Stimulated activated CD4-positive, alpha-beta T cell treated with anti-CD3 and anti-CD28 coated beads, TNF-alpha, amount 100 ng/mL, for 1 hour (primary cell): ENCODE data around the gene SCN3A.

Experiments used
- DNase-seq, 3 donors: peaks; one replicate each; pipeline ENCODE4 v3.0.0-alpha.2; 2020; ENCODE audit warnings: low read depth in 3 of 3, low spot score in 1 of 3

Gene SCN3A

DNA sequence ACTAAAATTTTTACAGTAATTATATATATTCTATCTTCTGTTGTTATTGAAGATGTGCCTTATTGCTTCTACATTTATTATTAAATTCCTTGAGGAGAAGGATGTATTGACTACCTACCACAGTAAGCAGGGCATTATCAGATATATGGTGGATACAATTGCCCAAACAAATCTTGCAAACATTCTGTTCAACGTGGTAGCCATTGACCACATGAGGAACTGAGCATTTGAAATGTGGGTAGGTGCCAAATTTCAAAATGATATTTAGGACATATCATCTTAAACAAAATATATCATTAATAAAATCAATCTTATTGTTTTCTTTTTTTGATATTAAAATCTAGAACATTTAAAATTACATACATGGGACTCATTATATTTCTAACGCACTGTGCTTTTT is 11.1 kb downstream of the SCN3A start:
- DNase-seq, result no peak

GRCh38 chr2:165191096-165191728 is 12.6 kb downstream of the SCN3A start:
- DNase-seq, result no peak

DNA sequence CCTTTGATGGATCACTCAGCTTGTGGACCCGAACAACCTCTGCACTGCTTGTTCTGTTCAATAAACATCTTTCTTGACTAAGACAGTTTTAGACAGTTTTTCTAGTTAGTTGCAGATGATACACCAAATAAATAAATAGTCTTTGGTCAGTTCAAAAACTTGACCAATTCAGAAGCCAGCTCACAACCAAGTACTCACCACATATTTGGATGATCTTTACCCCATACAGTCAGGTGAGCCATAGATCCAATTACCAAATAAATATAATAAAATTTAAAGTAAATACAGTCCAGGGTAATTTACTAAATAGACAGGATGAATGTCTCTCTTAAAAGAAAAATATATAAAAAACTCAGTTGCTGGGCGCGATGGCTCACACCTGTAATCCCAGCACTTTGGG is 18.2 kb downstream of the SCN3A start:
- no peak for DNase-seq

DNA sequence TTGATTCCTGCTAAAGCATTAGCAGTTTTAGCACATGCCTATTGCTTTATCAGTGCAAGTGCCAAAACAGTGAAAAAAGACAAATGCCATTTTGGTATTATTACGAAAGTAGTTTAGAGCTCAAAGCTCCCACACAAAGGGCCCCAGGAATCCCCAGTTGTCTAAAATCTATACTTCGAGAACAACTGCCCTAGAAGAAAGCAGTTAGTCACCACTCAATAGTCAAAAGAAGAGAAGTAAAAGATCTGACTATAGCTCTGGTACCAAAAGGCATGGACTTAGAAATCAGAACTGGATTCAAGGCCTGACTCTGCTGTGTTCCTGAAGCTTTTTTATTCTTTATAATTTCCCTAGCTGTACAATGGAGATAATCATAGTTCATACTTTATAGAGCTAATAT is 21.8 kb downstream of the SCN3A start:
- no peak for DNase-seq

DNA sequence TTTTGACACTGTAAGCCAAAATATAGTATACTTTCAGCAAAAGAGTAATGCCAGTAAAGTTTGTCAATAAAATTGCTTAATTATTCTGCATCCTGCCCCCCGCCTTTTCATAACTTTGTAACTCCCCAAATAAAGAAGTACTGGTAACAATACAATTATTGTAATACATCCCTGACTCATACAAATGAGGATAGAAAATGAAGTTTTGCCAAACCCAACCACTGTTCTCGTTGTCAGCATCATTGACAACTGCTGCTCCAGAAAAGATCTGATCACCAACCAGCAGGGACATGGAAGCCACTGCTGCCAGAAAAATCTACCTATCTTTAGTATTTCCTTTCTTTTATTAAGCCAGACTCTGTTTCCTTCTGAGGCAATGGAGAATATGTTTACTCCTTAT is 27.1 kb downstream of the SCN3A start:
- DNase-seq, result no peak

GRCh38 chr2:165173215-165173614 is 30.6 kb downstream of the SCN3A start:
- no peak for DNase-seq

DNA sequence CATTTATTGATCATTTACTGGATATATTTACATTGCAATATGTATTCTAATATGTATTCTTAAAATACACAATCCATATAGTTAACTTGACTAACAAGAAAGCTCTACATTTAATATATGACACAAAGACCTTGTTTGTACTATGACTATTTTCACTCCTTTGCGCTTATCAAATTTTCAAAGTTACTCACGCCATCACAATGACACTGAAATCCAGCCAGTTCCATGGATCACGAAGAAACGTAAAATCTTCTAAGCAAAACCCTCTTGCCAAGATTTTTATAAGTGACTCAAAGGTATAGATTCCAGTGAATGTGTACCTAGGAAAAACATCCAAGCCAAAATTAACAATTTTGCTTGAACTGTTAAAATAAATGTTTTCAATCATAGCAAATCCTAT is 39.6 kb downstream of the SCN3A start:
- no peak for DNase-seq

DNA sequence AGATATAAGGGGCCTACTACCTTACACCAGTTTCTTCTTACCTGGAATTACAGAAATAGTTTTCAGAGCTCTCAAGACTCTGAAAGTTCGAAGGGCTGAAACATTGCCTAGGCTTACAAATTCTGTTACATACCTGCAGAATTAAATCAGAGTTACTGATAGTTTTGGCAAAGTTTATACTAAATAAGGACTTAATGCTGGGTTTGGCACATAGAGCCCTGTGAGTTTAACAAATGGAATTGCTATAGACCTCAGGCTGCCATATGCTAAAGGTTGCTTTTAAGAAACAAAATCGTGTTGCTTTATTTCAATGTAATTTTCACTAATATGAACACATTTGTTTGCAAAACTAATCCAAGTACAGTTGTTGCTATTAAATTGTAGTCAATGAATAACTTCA is 40.1 kb downstream of the SCN3A start:
- DNase-seq, result no peak

- no peak for DNase-seq
Measured at GRCh38 chr2:165162466-165162865, 41.4 kb downstream of the SCN3A start.

- DNase-seq, result no peak
Measured at GRCh38 chr2:165161510-165161909, 42.3 kb downstream of the SCN3A start.

GRCh38 chr2:165157160-165157559 is 46.7 kb downstream of the SCN3A start:
- no peak for DNase-seq

- no peak for DNase-seq
Measured at GRCh38 chr2:165155152-165155551, 48.7 kb downstream of the SCN3A start.

- DNase-seq, result no peak
Measured at GRCh38 chr2:165149439-165149838, 54.4 kb downstream of the SCN3A start.

DNA sequence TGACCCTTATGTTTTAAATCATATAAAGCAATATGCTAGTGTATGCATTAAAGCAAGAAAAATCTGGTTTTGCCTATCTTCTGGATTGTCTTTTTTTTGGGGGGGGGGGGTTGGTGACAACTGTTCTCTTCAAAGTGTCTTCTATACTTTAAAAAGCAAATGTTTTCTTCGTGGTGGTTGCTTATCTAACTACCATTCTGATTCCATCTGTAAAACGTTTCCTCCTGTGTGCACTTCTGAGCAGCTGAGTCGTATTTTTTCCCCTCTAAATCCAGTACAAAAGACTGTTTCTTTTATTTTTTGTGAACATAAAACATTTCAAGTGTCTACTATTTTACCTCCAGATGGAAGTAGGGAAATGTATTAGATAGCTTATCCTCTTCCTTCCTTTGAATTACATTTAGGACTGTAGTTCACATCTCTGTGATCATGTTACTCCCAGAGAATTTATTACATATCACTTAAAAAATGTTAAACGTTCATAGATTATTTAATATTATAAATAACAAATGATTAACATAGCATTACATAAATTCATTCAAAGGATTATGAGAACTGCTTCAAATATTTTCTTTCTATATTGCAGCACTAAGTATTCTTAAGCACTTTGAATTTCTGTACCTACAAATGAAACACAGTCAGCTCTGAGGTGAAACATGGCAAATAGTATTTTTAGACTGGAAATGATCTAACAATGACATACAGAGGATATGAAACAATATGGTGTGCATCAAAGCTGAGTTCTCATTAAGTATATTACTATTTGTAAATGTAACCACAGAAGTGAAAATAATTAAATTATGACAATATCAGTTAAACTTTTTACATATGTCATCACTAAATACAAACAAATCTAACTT is 56.4 kb downstream of the SCN3A start:
- no peak for DNase-seq

GRCh38 chr2:165144315-165144714 is 59.5 kb downstream of the SCN3A start:
- DNase-seq, result no peak

DNA sequence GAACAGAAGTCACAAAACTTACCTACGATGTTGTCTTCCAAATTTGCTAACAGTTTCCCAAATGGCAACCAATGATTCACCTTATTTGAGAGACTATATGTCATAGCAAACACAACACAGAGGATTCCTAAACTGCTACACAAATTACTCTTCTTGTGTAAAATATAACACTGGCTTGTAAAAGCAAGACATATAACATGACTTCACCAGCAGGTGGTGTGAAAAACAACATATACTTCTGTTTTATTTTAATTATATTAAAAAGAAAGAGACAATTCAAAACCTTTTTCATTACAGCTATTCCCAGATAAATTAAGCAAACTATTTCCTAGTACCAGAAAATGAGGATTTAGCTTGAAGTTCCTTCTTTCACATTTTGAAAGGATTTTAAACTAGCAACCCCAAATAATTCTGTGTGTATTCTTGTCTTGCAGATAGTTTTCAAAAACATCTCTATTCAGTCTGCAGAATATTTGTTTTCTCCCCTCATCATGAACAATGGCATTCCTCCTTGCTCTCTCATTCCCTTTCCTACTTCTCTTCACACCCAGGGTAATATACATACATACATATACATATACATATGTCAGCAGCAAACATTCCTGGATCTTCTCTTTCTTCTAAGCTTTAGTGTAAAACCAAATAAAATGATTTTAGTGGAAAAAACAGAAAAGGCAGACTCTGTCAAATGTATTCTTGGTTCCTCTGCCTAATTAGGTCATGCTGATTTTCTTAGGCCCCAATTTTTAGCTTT is 62.1 kb downstream of the SCN3A start:
- DNase-seq, result no peak

DNA sequence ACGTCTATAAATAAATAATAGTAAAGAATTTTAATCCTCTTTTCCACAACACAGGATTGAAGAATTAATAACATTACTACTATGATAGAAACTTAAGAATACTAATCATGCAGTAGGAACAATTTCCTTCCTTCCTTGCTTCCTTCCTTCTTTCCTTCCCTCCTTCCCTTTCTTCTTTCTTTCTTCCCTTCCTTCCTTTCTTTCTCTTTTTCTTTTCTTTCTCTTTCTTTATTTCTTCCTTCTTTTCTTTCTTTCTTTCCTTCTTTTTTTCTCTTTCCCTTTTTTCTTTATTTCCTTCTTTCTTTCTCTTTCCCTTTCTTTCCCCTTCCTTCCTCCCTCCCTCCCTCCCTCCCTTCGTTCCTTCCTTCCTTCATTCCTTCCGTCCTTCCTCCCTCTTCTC is 77.6 kb downstream of the SCN3A start:
- DNase-seq, result no peak

GRCh38 chr2:165122521-165122920 is 81.3 kb downstream of the SCN3A start:
- DNase-seq, result no peak

GRCh38 chr2:165120740-165121467 is 82.9 kb downstream of the SCN3A start:
- no peak for DNase-seq

DNA sequence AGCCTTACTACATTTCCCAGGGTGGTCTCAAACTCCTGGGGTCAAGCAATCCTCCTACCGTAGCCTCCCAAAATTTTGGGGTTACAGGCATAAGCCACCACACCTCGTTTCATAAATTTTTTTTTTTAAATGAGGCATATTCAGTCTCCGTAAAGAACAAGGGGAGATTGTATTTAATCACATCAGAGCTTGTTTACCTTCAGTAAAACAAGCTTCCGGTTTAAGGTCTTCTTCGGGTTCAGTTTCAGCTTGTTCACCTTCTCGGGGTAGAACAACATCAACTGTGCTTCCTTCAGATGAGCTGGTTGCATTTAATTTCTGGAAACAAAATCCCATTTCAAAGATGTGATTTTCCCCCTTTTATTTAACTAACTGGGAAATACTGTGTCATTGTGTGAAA is 88.6 kb downstream of the SCN3A start:
- DNase-seq, result no peak

- no peak for DNase-seq
Measured at GRCh38 chr2:165114346-165114939, 89.4 kb downstream of the SCN3A start.
